Fibroblast of pulmonary artery (primary cell): ENCODE results near the gene C10orf62.

Source experiments
- DNase-seq: peaks from one replicate; pipeline ENCODE4 v3.0.0-alpha.2; 2010; ENCODE audit warnings: low read depth
- H3K4me3 ChIP-seq: replicated peaks from 2 replicates; pipeline ENCODE4 v1.5.1; 2011; ENCODE audit warnings: low read depth, mild to moderate bottlenecking, control low read depth, low read length, moderate library complexity
- TF ChIP-seq, protein P1 (sequence below): IDR thresholded peaks from 2 replicates; pipeline ENCODE4 v1.5.1; 2011; ENCODE audit warnings: mild to moderate bottlenecking, control low read depth, low read length, inconsistent platforms; ENCODE audit errors: missing control alignments

Gene C10orf62

DNA sequence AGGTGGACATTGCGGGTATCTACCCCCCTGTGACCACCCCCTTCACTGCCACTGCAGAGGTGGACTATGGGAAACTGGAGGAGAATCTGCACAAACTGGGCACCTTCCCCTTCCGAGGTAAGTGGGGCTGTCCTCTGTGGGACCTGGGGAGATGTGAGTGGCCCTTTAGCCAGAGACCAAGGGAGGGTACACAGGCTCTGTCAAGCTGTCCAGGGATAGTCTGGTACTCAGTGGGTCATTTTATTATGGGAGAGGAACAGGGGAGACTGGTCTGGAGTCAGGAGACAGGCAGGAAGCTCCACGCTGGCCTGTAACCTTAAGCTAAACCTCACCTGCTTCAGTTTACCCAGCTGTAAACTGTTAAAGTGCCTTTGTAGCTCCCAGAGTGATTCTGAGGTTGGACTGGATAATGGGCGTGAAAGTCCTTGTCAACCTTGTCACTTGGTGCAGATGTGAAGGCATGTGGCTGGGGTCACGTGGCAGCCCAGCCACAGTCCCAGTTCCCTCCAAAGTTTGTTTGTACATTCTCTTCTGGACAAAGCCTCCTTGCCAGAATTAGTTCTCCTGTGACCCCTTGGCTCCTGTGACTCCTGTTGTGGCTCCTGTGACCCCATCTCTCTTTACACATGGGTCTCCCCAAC is 4.6 kb upstream of the C10orf62 start:
- TF ChIP-seq, protein P1, sequence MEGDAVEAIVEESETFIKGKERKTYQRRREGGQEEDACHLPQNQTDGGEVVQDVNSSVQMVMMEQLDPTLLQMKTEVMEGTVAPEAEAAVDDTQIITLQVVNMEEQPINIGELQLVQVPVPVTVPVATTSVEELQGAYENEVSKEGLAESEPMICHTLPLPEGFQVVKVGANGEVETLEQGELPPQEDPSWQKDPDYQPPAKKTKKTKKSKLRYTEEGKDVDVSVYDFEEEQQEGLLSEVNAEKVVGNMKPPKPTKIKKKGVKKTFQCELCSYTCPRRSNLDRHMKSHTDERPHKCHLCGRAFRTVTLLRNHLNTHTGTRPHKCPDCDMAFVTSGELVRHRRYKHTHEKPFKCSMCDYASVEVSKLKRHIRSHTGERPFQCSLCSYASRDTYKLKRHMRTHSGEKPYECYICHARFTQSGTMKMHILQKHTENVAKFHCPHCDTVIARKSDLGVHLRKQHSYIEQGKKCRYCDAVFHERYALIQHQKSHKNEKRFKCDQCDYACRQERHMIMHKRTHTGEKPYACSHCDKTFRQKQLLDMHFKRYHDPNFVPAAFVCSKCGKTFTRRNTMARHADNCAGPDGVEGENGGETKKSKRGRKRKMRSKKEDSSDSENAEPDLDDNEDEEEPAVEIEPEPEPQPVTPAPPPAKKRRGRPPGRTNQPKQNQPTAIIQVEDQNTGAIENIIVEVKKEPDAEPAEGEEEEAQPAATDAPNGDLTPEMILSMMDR: no peak
- no peak for DNase-seq
- H3K4me3 ChIP-seq: no peak overlapping the region

DNA sequence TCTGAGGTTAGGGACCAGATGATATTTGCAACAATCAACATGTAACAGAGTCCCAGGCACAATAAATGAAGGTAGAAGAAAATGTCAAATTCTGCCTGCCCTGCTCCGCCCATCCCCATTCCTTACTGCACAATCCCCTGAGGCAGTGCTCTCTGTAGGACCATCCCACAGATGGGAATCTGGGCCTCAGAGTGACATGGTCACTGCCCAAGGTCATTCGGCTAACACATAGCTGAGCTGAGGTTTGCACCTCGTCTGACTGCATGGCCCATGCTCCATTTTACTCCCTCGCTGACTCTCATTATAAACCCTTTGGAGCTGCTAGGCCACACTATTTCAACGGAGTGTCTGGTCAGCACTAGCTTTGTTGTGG is 4.1 kb upstream of the C10orf62 start:
- no peak for DNase-seq
- TF ChIP-seq, protein P1: no peak
- H3K4me3 ChIP-seq: no peak overlapping the region

DNA sequence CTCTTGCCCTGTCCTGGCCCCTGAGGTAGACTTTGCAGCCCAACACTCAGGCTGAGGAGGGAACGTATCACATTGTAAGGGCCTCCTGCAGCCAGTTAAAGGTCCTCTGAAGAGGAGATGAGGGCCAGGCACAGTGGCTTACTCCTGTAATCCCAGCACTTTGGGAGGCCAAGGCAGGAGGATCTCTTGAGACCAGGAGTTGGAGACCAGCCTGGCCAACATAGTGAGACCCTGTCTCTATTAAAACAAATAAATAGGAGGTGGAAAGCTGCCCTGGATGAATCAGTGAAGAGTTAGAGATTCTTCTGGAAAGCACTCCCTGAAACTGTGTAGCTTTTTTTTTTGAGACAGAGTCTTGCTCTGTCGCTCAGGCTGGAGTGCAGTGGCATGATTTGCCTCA is 2.3 kb upstream of the C10orf62 start:
- no peak overlapping the region for H3K4me3 ChIP-seq
- TF ChIP-seq, protein P1: no peak
- no peak for DNase-seq

DNA sequence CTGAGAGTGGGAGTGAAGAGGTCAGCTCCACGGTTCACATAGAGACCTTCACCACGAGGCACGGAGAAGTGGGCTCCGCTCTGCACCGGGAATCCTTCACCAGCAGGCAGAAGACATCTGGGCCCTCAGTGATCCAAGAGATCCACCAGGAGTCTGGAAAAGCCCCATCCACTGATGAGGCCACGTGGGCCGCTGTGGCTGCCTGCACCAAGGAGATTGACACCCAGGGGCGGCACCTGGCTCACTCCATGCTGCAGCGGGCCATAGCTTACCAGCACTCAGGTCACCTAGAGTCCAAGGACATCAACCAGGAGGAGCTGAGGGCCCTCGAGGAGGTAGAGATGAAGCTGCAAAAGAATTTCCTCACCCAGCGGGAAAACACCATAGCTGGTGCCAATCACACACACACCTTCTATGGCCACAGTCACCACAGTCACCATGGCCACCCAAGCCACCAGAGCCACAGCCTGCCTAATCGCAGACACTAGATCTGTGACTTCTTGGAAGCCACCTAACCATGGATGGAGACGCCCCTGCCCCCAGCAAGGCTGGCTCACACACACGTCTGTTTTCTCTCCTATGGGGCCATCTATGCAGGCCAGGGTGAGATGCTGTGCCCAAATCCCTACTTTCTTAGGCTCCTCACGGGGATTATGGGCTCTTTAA is 694 bp downstream of the C10orf62 start:
- DNase-seq: no peak
- no peak overlapping the region for H3K4me3 ChIP-seq
- TF ChIP-seq, protein P1: no peak

DNA sequence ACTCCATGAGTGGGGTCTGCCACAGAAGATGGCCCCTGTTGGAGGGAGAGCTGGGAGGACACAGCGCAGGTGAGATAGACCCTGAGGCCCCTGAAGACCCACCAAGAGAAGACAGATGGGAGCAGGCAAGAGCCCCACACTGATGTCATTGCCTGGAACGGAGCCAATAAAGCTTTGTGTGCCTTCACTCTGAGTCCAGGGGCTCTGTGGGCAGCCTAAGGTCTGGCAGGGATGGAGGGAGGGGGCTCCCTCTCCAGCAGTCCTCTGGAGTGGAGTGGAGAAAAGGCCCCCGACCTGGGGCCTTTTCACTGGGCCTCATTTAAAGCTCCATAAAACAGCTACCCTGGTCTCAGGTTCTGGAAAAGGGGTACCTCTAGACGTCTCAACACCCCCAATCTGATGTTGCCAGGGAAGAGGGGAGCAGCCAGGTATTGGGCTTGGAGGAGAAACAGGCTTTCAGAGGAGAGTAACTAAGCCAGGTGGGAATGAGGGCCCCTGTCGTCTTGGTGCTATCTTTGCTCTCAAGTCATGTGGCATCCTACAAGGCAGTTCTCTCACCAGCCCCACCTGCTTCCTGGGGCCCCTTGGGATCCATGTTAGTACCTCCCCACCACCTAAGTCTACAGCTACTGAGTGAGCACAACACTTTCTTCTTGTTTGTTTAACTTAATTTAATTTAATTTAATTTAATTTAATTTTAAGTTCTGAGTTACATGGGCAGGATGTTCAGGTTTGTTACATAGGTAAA is 1.4 kb downstream of the C10orf62 start:
- DNase-seq: no peak
- no peak overlapping the region for H3K4me3 ChIP-seq
- TF ChIP-seq, protein P1: no peak

DNA sequence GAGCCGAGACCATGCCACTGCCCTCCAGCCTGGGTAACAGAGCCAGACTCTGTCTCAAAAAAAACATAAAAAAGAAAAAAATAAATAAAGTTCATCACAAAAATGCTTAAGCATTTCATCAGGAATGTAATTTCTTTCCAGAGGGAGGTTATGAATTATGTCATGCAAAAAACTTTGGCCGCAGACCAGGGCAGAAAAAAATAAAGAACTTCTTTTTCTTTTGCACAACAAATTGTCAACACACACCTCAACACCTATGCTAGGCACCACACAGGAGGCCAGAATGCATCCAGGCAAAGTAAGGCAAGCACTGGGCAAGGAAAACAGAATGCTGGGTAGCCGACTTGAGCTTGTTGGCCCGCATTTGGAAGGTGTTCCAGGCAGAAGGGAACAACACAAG is 3.9 kb downstream of the C10orf62 start:
- DNase-seq: peak; percentile 51

More for the DNA sequence above, 3.9 kb downstream of the C10orf62 start:
- TF ChIP-seq, protein P1: no peak
- no peak overlapping the region for H3K4me3 ChIP-seq
